Liver (tissue), 9 donors: ENCODE results near the gene GPATCH3. TPM values are rescaled to one million over a fixed set of nuclear protein-coding genes. Genes with fewer than 3 reads are reported as not detected.

Experiments used
- DNase-seq: peaks from one replicate; pipeline ENCODE4 v3.0.0-alpha.2; 2017; ENCODE audit warnings: low spot score
- H3K27ac ChIP-seq, 2 donors: one replicate each; pipeline ENCODE4 v1.7.0; 2013; ENCODE audit warnings: inconsistent platforms in 2 of 2, low read length in 2 of 2, control low read depth in 1 of 2, low read depth in 1 of 2, mild to moderate bottlenecking in 1 of 2
- H3K27me3 ChIP-seq, 4 donors: one replicate each; pipeline versions ENCODE4 v1.6.1 to v1.7.0; 2013; ENCODE audit warnings: low read length in 3 of 4, inconsistent platforms in 1 of 4, mild to moderate bottlenecking in 1 of 4, moderate library complexity in 1 of 4; ENCODE audit not compliant: control insufficient read depth in 4 of 4, insufficient read depth in 4 of 4
- H3K36me3 ChIP-seq, 4 donors: one replicate each; pipeline versions ENCODE4 v1.6.1 to v1.7.0; 2013; ENCODE audit warnings: low read length in 3 of 4, mild to moderate bottlenecking in 3 of 4, low read depth in 1 of 4, moderate library complexity in 1 of 4; ENCODE audit not compliant: control insufficient read depth in 4 of 4, insufficient read depth in 3 of 4
- H3K4me1 ChIP-seq, 4 donors: one replicate each; pipeline versions ENCODE4 v1.6.1 to v1.7.0; 2013; ENCODE audit warnings: low read length in 3 of 4, mild to moderate bottlenecking in 3 of 4, moderate library complexity in 1 of 4; ENCODE audit not compliant: control insufficient read depth in 4 of 4, insufficient read depth in 4 of 4
- H3K4me3 ChIP-seq, 3 donors: one replicate each; pipeline versions ENCODE4 v1.6.1 to v1.7.0; 2013; ENCODE audit warnings: low read length in 3 of 3, control low read depth in 1 of 3, low read depth in 1 of 3, mild to moderate bottlenecking in 1 of 3
- H3K9ac ChIP-seq, 2 donors: one replicate each; pipeline ENCODE4 v1.7.0; 2013; ENCODE audit warnings: low read length in 2 of 2, mild to moderate bottlenecking in 2 of 2, moderate library complexity in 2 of 2, control low read depth in 1 of 2, low read depth in 1 of 2
- H3K9me3 ChIP-seq, 4 donors: one replicate each; pipeline versions ENCODE4 v1.6.1 to v1.7.0; 2013; ENCODE audit warnings: low read length in 3 of 4; ENCODE audit not compliant: control insufficient read depth in 4 of 4
- ATF3 ChIP-seq: IDR thresholded peaks from 2 replicates; pipeline ENCODE4 v1.6.1; 2016; ENCODE audit warnings: antibody characterized with exemption
- CTCF ChIP-seq: fragments of 150-350 bp; IDR thresholded peaks from 2 replicates; pipeline ENCODE4 v1.5.1; 2017; ENCODE audit warnings: improper control_type of control experiment, low read depth, low read length; ENCODE audit not compliant: missing input control
- EGR1 ChIP-seq, 2 donors: IDR thresholded peaks; 2 replicates each; pipeline ENCODE4 v1.6.1; 2016 to 2018; ENCODE audit warnings: antibody characterized with exemption in 2 of 2, low read depth in 2 of 2
- FOXA1 ChIP-seq: IDR thresholded peaks from 2 replicates; pipeline ENCODE4 v1.6.1; 2016; ENCODE audit warnings: antibody characterized with exemption
- FOXA2 ChIP-seq: IDR thresholded peaks from 2 replicates; pipeline ENCODE4 v1.6.1; 2016; ENCODE audit warnings: antibody characterized with exemption
- HNF4A ChIP-seq, 2 donors: conservative IDR thresholded peaks; 2 replicates each; pipeline ENCODE4 v1.6.1; 2016; ENCODE audit warnings: antibody characterized with exemption in 2 of 2, mild to moderate bottlenecking in 2 of 2
- HNF4G ChIP-seq: IDR thresholded peaks from 2 replicates; pipeline ENCODE4 v1.6.1; 2016; ENCODE audit warnings: antibody characterized with exemption
- JUND ChIP-seq, 2 donors: IDR thresholded peaks; 2 replicates each; pipeline ENCODE4 v1.6.1; 2016; ENCODE audit warnings: antibody characterized with exemption in 2 of 2
- MAX ChIP-seq: IDR thresholded peaks from 2 replicates; pipeline ENCODE4 v1.6.1; 2016; ENCODE audit warnings: antibody characterized with exemption
- NR2F2 ChIP-seq: IDR thresholded peaks from 2 replicates; pipeline ENCODE4 v1.6.1; 2016; ENCODE audit warnings: antibody characterized with exemption
- RAD21 ChIP-seq, 2 donors: IDR thresholded peaks; 2 replicates each; pipeline ENCODE4 v1.6.1; 2016; ENCODE audit warnings: antibody characterized with exemption in 2 of 2, mild to moderate bottlenecking in 2 of 2
- SP1 ChIP-seq: IDR thresholded peaks from 2 replicates; pipeline ENCODE4 v1.6.1; 2018; ENCODE audit warnings: antibody characterized with exemption, mild to moderate bottlenecking
- TAF1 ChIP-seq: conservative IDR thresholded peaks from 2 replicates; pipeline ENCODE4 v1.6.1; 2016; ENCODE audit warnings: antibody characterized with exemption, mild to moderate bottlenecking
- YY1 ChIP-seq: IDR thresholded peaks from 2 replicates; pipeline ENCODE4 v1.6.1; 2016; ENCODE audit warnings: antibody characterized with exemption, mild to moderate bottlenecking
- ZBTB33 ChIP-seq: IDR thresholded peaks from 2 replicates; pipeline ENCODE4 v1.6.1; 2016; ENCODE audit warnings: antibody characterized with exemption
- WGBS: extraction: QIAGEN DNeasy Blood & Tissue Kit; methylation state at CpG from one replicate; pipeline ENCODE4 v1.1.7; 2013; 5-methylcytosine and 5-hydroxymethylcytosine counted together
- polyA plus RNA-seq, 2 donors: library from polyadenylated mRNA; stranded (reverse) in 1 of 2; unstranded in 1 of 2; fragments of 200-250 nt in 1 of 2; fragments of >200 nt in 1 of 2; fragmentation: Nextera tagmentation in 1 of 2; extraction: Ambion mirVana in 1 of 2; gene quantifications; one replicate each; pipeline versions ENCODE4 v1.2.1 to v1.2.3, GENCODE V29; 2013 to 2015
- total RNA-seq, 2 donors: library from RNA; depleted of rRNA; stranded (reverse); fragments of >200 nt; gene quantifications; one replicate each; pipeline ENCODE4 v1.2.3, GENCODE V29; 2014
- donor health status: healthy.
- donor health status: healthy.
- donor health status: healthy.
- donor health status: healthy.
- donor health status: healthy.

GPATCH3 gene
- total and polyA plus RNA-seq, 4 donors = 5.8 to 6.3 (median 6.2) TPM

GRCh38 chr1:26854906-26855305, 45.4 kb downstream of the GPATCH3 start:
- 87% methylated on average over 5 of the region's 5 CpGs for WGBS
- TF ChIP-seq FOXA2 (no peak), FOXA1 (no peak), ATF3 (no peak)
- Histone ChIP-seq H3K4me1 (peaks cover 0 to 2% (median under 1%) of the 10 kb centered on the region in 4 donors), H3K27ac (no peak overlapping the region), H3K4me3 (no peak overlapping the region), H3K9me3 (no peaks in the 10 kb centered on the region), H3K9ac (no peak overlapping the region), H3K36me3 (peaks cover 4 to 57% (median 36%) of the 10 kb centered on the region in 4 donors), H3K27me3 (no peaks in the 10 kb centered on the region)
- peak; percentile 60 for DNase-seq

- H3K9me3 ChIP-seq = no peaks in the 10 kb centered on the region
- peaks cover 4 to 61% (median 40%) of the 10 kb centered on the region in 4 donors for H3K36me3 ChIP-seq
- H3K27me3 ChIP-seq = no peaks in the 10 kb centered on the region
- H3K27ac ChIP-seq = no peak overlapping the region
- H3K4me1 ChIP-seq = peaks cover 0 to 12% (median 7%) of the 10 kb centered on the region in 4 donors
- no peak for TF ChIP-seq JUND (IDR thresholded peaks at IDR 0.05)
- TF ChIP-seq HNF4G = no peak
- TF ChIP-seq YY1 = no peak
- no peak for TF ChIP-seq FOXA2
- TF ChIP-seq ATF3 = no peak
- no peak for TF ChIP-seq CTCF
- no peak for TF ChIP-seq TAF1
- no peak for TF ChIP-seq RAD21 (IDR thresholded peaks at IDR 0.05)
- TF ChIP-seq FOXA1 = no peak
- WGBS = 97% methylated on average over 10 of the region's 10 CpGs
- no peak overlapping the region for H3K4me3 ChIP-seq
- H3K9ac ChIP-seq = no peak overlapping the region
- no peak for DNase-seq
Measured at GRCh38 chr1:26853600-26853999, 46.7 kb downstream of the GPATCH3 start.

GRCh38 chr1:26853156-26853555, 47.1 kb downstream of the GPATCH3 start:
- peaks cover 0 to 12% (median 8%) of the 10 kb centered on the region in 4 donors for H3K4me1 ChIP-seq
- no peaks in the 10 kb centered on the region for H3K27me3 ChIP-seq
- H3K27ac ChIP-seq = no peak overlapping the region

More at GRCh38 chr1:26853156-26853555, 47.1 kb downstream of the GPATCH3 start:
- 18% methylated on average over 3 of the region's 3 CpGs for WGBS
- no peak overlapping the region for H3K4me3 ChIP-seq
- H3K9me3 ChIP-seq = no peaks in the 10 kb centered on the region
- no peak overlapping the region for H3K9ac ChIP-seq
- peaks cover 4 to 63% (median 41%) of the 10 kb centered on the region in 4 donors for H3K36me3 ChIP-seq
- peak; percentile 92 for DNase-seq
- TF ChIP-seq ZBTB33 (no peak), TAF1 (no peak), ATF3 (no peak), HNF4G (no peak), EGR1 (IDR thresholded peaks at IDR 0.05; ENCODE audit: low read depth in 2 of 2) (no peak), FOXA2 (no peak), YY1 (no peak), HNF4A (conservative IDR thresholded peaks at IDR 0.05) (no peak), JUND (IDR thresholded peaks at IDR 0.05) (no peak), NR2F2 (no peak), CTCF (peak; percentile 79), RAD21 (IDR thresholded peaks at IDR 0.05) (peak; percentile 86 to 93), MAX (no peak), SP1 (no peak)
